Stimulated activated CD8-positive, alpha-beta memory T cell treated with anti-CD3 and anti-CD28 coated beads, Interleukin-7, amount 100 ng/mL, for 1 hour (primary cell): ENCODE data around the gene LRRC49.
"Not testable (repeated sequence)": the region's sequence is repeated elsewhere in the genome, so short reads cannot be mapped to it uniquely, and the experiment has no call there.

Experiments
- DNase-seq, 2 donors: peaks; one replicate each; pipeline ENCODE4 v3.0.0-alpha.2; 2020; ENCODE audit warnings: low read depth in 2 of 2

Gene LRRC49

GRCh38 chr15:70976851-70977250 lies 84.2 kb downstream of the LRRC49 start:
- DNase-seq: no peak

- no peak for DNase-seq
Measured at GRCh38 chr15:70995383-70995970, 102.9 kb downstream of the LRRC49 start.

DNA sequence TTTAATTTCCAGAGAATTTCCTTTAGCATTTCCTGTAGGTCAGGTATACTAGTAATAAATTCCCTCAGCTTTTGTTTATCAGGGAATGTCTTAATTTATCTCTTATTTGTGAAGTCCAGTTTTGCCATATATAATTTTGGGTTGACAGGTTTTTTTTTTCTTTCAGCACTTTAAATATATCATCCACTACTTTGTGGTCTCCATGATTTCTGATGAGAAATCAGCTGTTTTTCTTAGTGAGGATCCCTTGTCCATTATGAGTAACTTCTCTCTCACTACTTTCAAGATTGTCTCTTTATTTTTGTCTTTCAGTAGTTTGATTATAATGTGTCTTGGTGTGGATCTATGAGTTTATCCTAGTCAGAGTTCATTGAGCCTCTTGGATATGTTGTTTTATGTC lies 105.7 kb downstream of the LRRC49 start:
- no peak for DNase-seq

DNA sequence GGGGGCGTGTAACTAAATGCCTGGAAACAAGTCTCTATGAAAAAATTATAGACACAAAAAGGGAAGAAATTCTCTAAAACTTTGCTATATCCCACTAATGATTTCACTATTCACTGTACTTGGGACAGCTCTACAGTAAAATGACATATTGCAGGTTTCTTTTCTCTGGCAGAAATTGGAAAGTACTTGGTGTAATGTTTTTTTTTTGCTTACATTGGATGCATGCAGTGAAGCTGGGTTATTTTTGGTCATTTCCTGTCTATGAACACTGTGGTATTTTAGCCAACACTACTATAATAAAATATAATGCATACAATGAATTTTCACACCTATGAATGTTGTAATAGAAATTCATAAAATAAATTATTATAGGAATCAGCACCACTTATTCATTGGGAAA lies 109.7 kb downstream of the LRRC49 start:
- no peak for DNase-seq

GRCh38 chr15:71003319-71003718 lies 110.7 kb downstream of the LRRC49 start:
- DNase-seq: no peak

DNA sequence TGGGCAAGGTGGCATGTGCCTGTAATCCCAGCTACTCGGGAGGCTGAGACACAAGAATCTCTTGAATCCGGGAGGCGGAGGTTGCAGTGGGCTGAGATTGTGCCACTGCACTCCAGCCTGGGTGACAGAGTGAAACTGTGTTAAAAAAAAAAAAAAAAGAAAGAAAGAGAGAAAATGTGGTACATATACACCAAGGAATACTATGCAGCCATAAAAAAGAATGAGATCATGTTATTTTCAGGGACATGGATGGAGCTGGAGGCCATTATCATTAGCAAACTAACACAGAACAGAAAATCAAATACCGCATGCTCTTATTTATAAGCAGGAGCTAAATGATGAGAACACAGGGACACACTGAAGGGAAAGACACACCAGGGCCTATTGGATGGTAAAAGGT lies 111.9 kb downstream of the LRRC49 start:
- DNase-seq: not testable (repeated sequence)

- no peak for DNase-seq
Measured at GRCh38 chr15:71005895-71006294, 113.3 kb downstream of the LRRC49 start.

- DNase-seq: no peak
Measured at GRCh38 chr15:71008250-71008870, 115.7 kb downstream of the LRRC49 start.

DNA sequence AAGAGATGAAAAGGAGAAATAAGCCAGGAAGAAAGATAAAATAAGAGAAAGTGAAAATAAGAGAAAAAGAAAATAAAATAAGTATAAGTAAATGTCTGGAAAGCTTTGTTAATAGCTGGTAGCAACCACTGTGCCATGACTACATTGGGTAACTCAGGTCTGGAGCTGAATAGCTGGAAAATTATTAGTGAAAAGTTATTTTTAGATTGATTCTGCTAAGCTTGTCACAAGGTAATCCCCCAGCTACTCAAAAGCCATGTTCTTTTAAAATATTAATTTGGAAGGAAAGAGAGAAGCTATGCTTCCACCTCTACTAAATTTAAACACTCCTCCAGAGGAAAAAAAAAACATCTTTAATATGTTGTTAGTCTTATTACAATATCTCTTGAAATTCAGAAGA lies 117.8 kb downstream of the LRRC49 start:
- no peak for DNase-seq

DNA sequence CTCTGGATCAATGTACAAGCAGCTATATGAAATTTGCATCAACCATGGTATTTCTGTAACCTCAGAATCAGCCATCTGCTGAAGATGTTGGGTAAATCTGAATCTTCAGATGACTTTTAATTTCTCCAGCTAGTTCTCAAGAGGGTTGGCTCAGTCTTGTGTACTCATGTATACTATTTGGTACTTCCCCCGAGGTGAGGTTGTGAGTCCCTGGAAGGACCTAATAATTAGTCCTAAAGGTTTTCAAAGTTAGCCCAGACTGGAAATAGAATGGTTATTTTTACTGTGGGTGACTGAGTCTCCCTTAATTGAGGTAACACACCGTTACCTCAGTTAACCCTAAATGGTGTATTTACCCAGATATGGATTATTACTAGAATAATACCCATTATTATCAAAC lies 118.4 kb downstream of the LRRC49 start:
- DNase-seq: no peak

GRCh38 chr15:71011503-71012155 lies 119.0 kb downstream of the LRRC49 start:
- no peak for DNase-seq

DNA sequence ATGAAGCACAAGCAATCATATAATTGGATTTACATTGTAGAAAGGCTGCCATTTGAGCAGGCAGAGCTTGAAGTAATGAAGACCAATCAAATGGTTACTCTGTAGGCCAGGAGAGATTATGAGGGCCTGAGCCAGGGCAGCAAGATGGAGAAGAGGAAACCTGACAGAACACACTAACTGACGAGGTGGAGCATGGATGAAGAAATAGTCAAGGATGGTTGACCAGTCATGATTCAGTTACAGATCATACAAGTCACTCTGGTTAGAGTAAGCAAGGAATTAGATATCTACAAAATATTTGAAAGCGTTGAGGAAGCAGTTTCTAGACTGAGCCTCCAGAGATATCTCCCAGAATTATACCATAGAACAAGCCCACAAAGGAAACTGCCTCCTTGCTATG lies 120.8 kb downstream of the LRRC49 start:
- DNase-seq: no peak

DNA sequence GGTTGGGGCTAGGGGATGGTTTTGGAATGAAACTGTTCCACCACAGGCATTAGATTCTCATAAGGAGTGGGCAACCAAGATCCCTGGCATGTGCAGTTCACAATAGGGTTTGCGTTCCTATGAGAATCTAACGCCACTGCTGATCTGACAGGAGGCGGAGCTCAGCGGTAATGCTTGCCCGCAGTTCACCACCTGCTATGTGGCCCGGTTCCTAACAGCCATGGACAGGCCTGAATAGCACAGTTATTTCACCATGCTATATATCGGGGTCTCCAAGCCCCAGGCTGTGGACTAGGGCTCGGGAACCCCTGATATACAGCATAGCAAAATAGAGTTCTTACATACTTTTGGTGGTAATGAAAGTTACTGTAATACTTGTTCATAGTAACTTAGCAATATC lies 122.7 kb downstream of the LRRC49 start:
- DNase-seq: no peak

GRCh38 chr15:71031232-71031631 lies 138.6 kb downstream of the LRRC49 start:
- not testable (repeated sequence) for DNase-seq

DNA sequence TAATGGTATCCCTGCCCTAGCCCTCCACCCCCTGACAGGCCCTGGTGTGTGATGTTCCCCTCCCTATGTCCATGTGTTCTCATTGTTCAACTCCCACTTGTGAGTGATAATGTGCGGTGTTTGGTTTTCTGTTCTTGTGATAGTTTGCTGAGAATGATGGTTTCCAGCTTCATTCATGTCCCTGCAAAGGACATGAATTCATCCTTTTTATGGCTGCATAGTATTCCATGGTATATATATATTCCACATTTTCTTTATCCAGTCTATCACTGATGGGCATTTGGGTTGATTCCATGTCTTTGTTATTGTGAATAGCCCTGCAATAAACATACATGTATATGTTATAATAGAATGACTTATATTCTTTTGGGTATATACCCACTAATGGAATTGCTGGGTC lies 142.9 kb downstream of the LRRC49 start:
- not testable (repeated sequence) for DNase-seq

- DNase-seq: no peak
Measured at GRCh38 chr15:71042356-71042922, 149.8 kb downstream of the LRRC49 start.

DNA sequence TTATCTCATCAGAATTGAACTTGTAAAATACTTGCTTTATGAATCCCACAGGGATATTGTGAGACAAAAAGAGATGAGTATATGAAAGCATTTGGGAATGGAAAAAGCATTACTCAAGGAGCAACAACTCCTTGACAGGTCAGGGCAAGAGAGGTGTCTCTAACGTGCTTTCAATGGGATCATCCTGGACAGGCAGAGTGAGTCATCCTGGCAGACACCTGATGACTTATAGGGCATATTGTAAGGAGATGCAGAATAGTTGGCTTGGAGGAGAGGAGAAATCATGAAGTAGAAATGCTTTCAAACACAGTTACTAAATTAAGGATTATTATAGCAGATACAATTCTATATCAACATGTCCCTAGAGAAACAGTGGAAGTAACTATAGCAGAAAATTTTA lies 150.7 kb downstream of the LRRC49 start:
- DNase-seq: no peak

GRCh38 chr15:71044006-71044405 lies 151.4 kb downstream of the LRRC49 start:
- no peak for DNase-seq

- DNase-seq: not testable (repeated sequence)
Measured at GRCh38 chr15:71046146-71046545, 153.5 kb downstream of the LRRC49 start.

GRCh38 chr15:71048913-71049675 lies 156.5 kb downstream of the LRRC49 start:
- no peak for DNase-seq

- no peak for DNase-seq
Measured at GRCh38 chr15:71049706-71050422, 157.2 kb downstream of the LRRC49 start.

- no peak for DNase-seq
Measured at GRCh38 chr15:71050461-71050860, 157.8 kb downstream of the LRRC49 start.
